CD14-positive monocyte (primary cell): ENCODE measurements around the gene EXOC1. TPM values are rescaled to one million over a fixed set of nuclear protein-coding genes. Genes with fewer than 3 reads are reported as not detected.

Source experiments
- DNase-seq, 3 donors: peaks; one replicate each; pipeline ENCODE4 v3.0.0-alpha.2; 2011 to 2022
- H2AFZ ChIP-seq: 2 replicates; pipeline ENCODE4 v1.6.0; 2012; ENCODE audit warnings: mild to moderate bottlenecking, low read depth, low read length, inconsistent platforms; ENCODE audit not compliant: insufficient read depth, poor library complexity, severe bottlenecking
- H3K27ac ChIP-seq, 2 donors: 1 replicate in 1 of 2; 2 replicates in 1 of 2; pipeline ENCODE4 v1.5.1; 2012 to 2013; ENCODE audit warnings: low read length in 2 of 2, control low read depth in 1 of 2, inconsistent platforms in 1 of 2, low read depth in 1 of 2, mild to moderate bottlenecking in 1 of 2
- H3K27me3 ChIP-seq, 2 donors: one replicate each; pipeline versions ENCODE4 v1.6.0 to v1.6.1; 2011 to 2013; ENCODE audit warnings: low read length in 2 of 2; ENCODE audit not compliant: control insufficient read depth in 2 of 2, insufficient read depth in 2 of 2
- H3K36me3 ChIP-seq, 2 donors: replicated peaks in 1 of 2; 1 replicate in 1 of 2; 2 replicates in 1 of 2; pipeline versions ENCODE4 v1.5.1 to v1.6.1; 2012 to 2013; ENCODE audit warnings: low read length in 2 of 2, control low read depth in 1 of 2, inconsistent platforms in 1 of 2, mild to moderate bottlenecking in 1 of 2; ENCODE audit not compliant: insufficient read depth in 2 of 2, control insufficient read depth in 1 of 2
- H3K4me1 ChIP-seq, 2 donors: 1 replicate in 1 of 2; 2 replicates in 1 of 2; pipeline versions ENCODE4 v1.5.1 to v1.6.1; 2012 to 2013; ENCODE audit warnings: low read length in 2 of 2, control low read depth in 1 of 2, inconsistent platforms in 1 of 2, mild to moderate bottlenecking in 1 of 2, moderate library complexity in 1 of 2; ENCODE audit not compliant: insufficient read depth in 2 of 2, control insufficient read depth in 1 of 2
- H3K4me2 ChIP-seq: replicated peaks from 2 replicates; pipeline ENCODE3; 2012; ENCODE audit warnings: low read length, moderate library complexity, mild to moderate bottlenecking; ENCODE audit not compliant: poor library complexity, severe bottlenecking; ENCODE audit errors: extremely low read depth
- H3K4me3 ChIP-seq, 3 experiments: fragments of 200-600 bp in 1 of 3; sonication (generic) in 1 of 3; replicated peaks in 1 of 3; 1 replicate in 2 of 3; 2 replicates in 1 of 3; pipeline ENCODE4 v1.5.1; 2011 to 2013; ENCODE audit warnings: low read length in 3 of 3, mild to moderate bottlenecking in 3 of 3, control low read depth in 2 of 3, low read depth in 2 of 3, inconsistent platforms in 1 of 3, moderate library complexity in 1 of 3
- H3K79me2 ChIP-seq: 2 replicates; pipeline ENCODE4 v1.6.0; 2012; ENCODE audit warnings: mild to moderate bottlenecking, control low read depth, inconsistent platforms, low read length, moderate library complexity; ENCODE audit not compliant: insufficient read depth
- H3K9ac ChIP-seq: 2 replicates; pipeline ENCODE4 v1.6.0; 2017; ENCODE audit warnings: low read length, mild to moderate bottlenecking; ENCODE audit not compliant: insufficient read depth, poor library complexity, severe bottlenecking
- H3K9me3 ChIP-seq, 2 donors: replicated peaks in 1 of 2; 1 replicate in 1 of 2; 2 replicates in 1 of 2; pipeline versions ENCODE4 v1.5.1 to v1.6.1; 2012 to 2013; ENCODE audit warnings: low read length in 2 of 2, control low read depth in 1 of 2; ENCODE audit not compliant: control insufficient read depth in 1 of 2, insufficient read depth in 1 of 2
- H4K20me1 ChIP-seq: 2 replicates; pipeline ENCODE4 v1.6.0; 2012; ENCODE audit warnings: mild to moderate bottlenecking, low read length, control low read depth, moderate library complexity; ENCODE audit not compliant: insufficient read depth
- H3K27ac Mint-ChIP-seq, 7 donors: one replicate each; pipeline ENCODE4 v1.8.0; 2020; ENCODE audit warnings: mild to moderate bottlenecking in 7 of 7, mixed read lengths in 7 of 7, moderate library complexity in 6 of 7, inconsistent platforms in 2 of 7
- H3K27me3 Mint-ChIP-seq, 3 donors: one replicate each; pipeline ENCODE4 v1.8.0; 2021 to 2022; ENCODE audit warnings: low read depth in 3 of 3, mild to moderate bottlenecking in 3 of 3, mixed read lengths in 3 of 3, moderate library complexity in 3 of 3, inconsistent platforms in 1 of 3
- H3K36me3 Mint-ChIP-seq, 2 donors: one replicate each; pipeline ENCODE4 v1.8.0; 2020; ENCODE audit warnings: mixed read lengths in 2 of 2, inconsistent platforms in 1 of 2, mild to moderate bottlenecking in 1 of 2
- H3K4me1 Mint-ChIP-seq: one replicate; pipeline ENCODE4 v1.8.0; 2020; ENCODE audit warnings: mild to moderate bottlenecking, mixed read lengths
- H3K4me3 Mint-ChIP-seq, 2 donors: one replicate each; pipeline ENCODE4 v1.8.0; 2020; ENCODE audit warnings: mild to moderate bottlenecking in 2 of 2, mixed read lengths in 2 of 2, moderate library complexity in 1 of 2
- H3K9me3 Mint-ChIP-seq, 7 donors: one replicate each; pipeline ENCODE4 v1.8.0; 2020 to 2022; ENCODE audit warnings: mixed read lengths in 7 of 7, mild to moderate bottlenecking in 6 of 7, moderate library complexity in 6 of 7, inconsistent platforms in 2 of 7
- WGBS: methylation state at CpG from one replicate; pipeline ENCODE4 v1.1.5; 2013; ENCODE audit warnings: missing lambda C conversion rate; ENCODE audit not compliant: insufficient coverage; 5-methylcytosine and 5-hydroxymethylcytosine counted together
- intact Hi-C, 2 donors: fragments of 100-400 bp; cut with micrococcal nuclease; formaldehyde crosslinking; loops; one replicate each; pipeline versions ENCODE4 v1.15.0 to v1.15.1; 2023
- polyA plus RNA-seq, 3 donors: library from polyadenylated mRNA; depleted of rRNA in 1 of 3; unstranded in 2 of 3; stranded (reverse) in 1 of 3; fragments of 300-500 nt in 2 of 3; fragments of >200 nt in 1 of 3; fragmentation: Illumina TruSeq in 2 of 3; gene quantifications; 1 replicate in 2 of 3; 2 replicates in 1 of 3; pipeline ENCODE4 v1.2.3, GENCODE V29; 2012 to 2021
- TF ChIP-seq, protein P1 (sequence below): fragments of 200-600 bp; IDR thresholded peaks from one replicate; pipeline ENCODE4 v1.8.0; 2022; ENCODE audit warnings: antibody characterized with exemption, mild to moderate bottlenecking

The EXOC1 gene
- polyA plus RNA-seq, 3 donors, result 13.7 to 22.9 (median 21.2) TPM

DNA sequence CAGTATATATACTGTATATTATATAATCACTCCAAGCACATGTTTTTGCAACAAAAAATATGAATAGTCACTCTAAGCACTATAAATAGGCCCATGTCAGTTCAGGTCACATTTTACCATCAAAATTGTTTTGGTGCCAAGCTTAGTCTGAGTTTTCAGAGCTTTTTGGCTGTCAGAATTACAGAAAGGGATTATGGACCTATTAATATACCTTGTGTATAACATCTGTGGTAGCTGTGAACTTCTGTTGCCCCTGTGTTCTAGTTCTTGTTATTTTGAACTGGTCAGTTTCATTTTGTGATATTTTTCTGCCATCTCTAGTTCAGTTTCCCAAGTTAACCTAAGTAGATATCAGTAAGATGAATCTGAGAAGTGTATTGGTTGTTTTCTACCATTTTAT is 22.9 kb downstream of the EXOC1 start:
- peaks cover 64 to 68% of the 10 kb centered on the region in 2 donors for H3K36me3 Mint-ChIP-seq
- no peaks in the 10 kb centered on the region for H3K27me3 Mint-ChIP-seq

DNA sequence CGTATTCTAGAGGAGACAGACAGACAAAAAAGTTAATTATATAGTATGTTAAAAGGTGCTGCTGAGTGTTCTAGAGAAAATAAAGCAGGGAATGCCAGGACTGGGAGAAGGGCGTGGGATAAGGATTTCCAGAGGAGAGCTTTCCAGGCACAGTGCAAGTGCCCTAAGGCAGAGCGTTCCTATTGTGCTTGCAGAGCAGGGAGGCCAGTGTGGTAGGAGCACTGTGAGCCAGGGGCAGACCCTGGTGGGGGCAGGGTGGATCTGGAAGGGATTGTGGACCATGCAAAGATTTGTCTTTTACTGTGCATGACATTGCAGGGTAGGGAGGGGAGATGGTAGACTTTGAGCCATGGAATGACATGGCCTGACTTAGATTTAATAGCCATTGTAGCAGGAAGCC is 25.8 kb downstream of the EXOC1 start:
- Mint-ChIP-seq H3K9me3 (peaks cover 0 to 3% (median 0%) of the 10 kb centered on the region in 7 donors), H3K27ac (peak overlapping the region in 3 of 7 donors; percentile 14 to 68 (median 28)), H3K36me3 (peaks cover 59 to 67% of the 10 kb centered on the region in 2 donors), H3K4me3 (no peak overlapping the region), H3K4me1 (no peaks in the 10 kb centered on the region), H3K27me3 (no peaks in the 10 kb centered on the region)
- H3K9ac ChIP-seq, result no peak overlapping the region
- no peaks in the 10 kb centered on the region for H3K4me1 ChIP-seq
- TF ChIP-seq, protein P1, sequence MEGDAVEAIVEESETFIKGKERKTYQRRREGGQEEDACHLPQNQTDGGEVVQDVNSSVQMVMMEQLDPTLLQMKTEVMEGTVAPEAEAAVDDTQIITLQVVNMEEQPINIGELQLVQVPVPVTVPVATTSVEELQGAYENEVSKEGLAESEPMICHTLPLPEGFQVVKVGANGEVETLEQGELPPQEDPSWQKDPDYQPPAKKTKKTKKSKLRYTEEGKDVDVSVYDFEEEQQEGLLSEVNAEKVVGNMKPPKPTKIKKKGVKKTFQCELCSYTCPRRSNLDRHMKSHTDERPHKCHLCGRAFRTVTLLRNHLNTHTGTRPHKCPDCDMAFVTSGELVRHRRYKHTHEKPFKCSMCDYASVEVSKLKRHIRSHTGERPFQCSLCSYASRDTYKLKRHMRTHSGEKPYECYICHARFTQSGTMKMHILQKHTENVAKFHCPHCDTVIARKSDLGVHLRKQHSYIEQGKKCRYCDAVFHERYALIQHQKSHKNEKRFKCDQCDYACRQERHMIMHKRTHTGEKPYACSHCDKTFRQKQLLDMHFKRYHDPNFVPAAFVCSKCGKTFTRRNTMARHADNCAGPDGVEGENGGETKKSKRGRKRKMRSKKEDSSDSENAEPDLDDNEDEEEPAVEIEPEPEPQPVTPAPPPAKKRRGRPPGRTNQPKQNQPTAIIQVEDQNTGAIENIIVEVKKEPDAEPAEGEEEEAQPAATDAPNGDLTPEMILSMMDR, result no peak
- DNase-seq, result no peak
- peaks cover 82 to 96% of the 10 kb centered on the region in 2 donors for H3K36me3 ChIP-seq
- no peaks in the 10 kb centered on the region for H3K79me2 ChIP-seq
- H2AFZ ChIP-seq, result no peak overlapping the region
- WGBS, result 100% methylated on average over 3 of the region's 3 CpGs
- H3K4me2 ChIP-seq, result no peak overlapping the region
- no peaks in the 10 kb centered on the region for H3K9me3 ChIP-seq
- H3K4me3 ChIP-seq, result no peak overlapping the region
- H4K20me1 ChIP-seq, result no peaks in the 10 kb centered on the region
- no peak overlapping the region for H3K27ac ChIP-seq
- H3K27me3 ChIP-seq, result no peaks in the 10 kb centered on the region
- intact Hi-C loops, result no loop called here

More for the DNA sequence above, 22.9 kb downstream of the EXOC1 start:
- TF ChIP-seq, protein P1, result no peak
- peaks cover 88 to 96% of the 10 kb centered on the region in 2 donors for H3K36me3 ChIP-seq
- H4K20me1 ChIP-seq, result no peaks in the 10 kb centered on the region
- H2AFZ ChIP-seq, result no peak overlapping the region
- no peak overlapping the region for H3K4me3 Mint-ChIP-seq
- H3K9ac ChIP-seq, result no peak overlapping the region
- no peaks in the 10 kb centered on the region for H3K9me3 ChIP-seq
- H3K27ac ChIP-seq, result no peak overlapping the region
- no peaks in the 10 kb centered on the region for H3K4me1 Mint-ChIP-seq
- H3K4me1 ChIP-seq, result no peaks in the 10 kb centered on the region
- H3K27me3 ChIP-seq, result no peaks in the 10 kb centered on the region
- intact Hi-C loops, result no loop called here
- H3K9me3 Mint-ChIP-seq, result peaks cover 0 to 3% (median 0%) of the 10 kb centered on the region in 7 donors
- no peak overlapping the region for H3K27ac Mint-ChIP-seq
- DNase-seq, result no peak
- H3K4me3 ChIP-seq, result no peak overlapping the region
- H3K79me2 ChIP-seq, result no peaks in the 10 kb centered on the region
- no peak overlapping the region for H3K4me2 ChIP-seq
